IMR-90 (cell line): ENCODE results near the gene TGM5. TPM values are rescaled to one million over a fixed set of nuclear protein-coding genes. Genes with fewer than 3 reads are reported as not detected.

Source experiments
- ATAC-seq: fragments of 200-7000 bp; cut with Tn5 transposase; 2 replicates; pipeline ENCODE4 v1.9.1; 2020; ENCODE audit warnings: low read depth, mild to moderate bottlenecking, moderate library complexity
- BruUV-seq: library from RNA; stranded (reverse); fragments of 400-500 nt; replicated peaks from 2 replicates; lab custom pipeline; 2021; lab: Mats Ljungman, UMichigan
- CTCF ChIA-PET: fragments of 300-600 bp; formaldehyde crosslinking; extraction: SDS; loops from one replicate; lab custom pipeline; 2021; ENCODE audit warnings: antibody characterized with exemption; lab: Yijun Ruan, JAX
- POLR2A ChIA-PET: fragments of 300-600 bp; sonication (Branson Sonifier 250); formaldehyde crosslinking; loops from one replicate; lab custom pipeline; 2022; ENCODE audit warnings: antibody characterized with exemption; ENCODE audit not compliant: unreplicated experiment; lab: Charles Lee
- DNase-seq: peaks from one replicate; pipeline ENCODE4 v3.0.0; 2013
- H2AFZ ChIP-seq: replicated peaks from 2 replicates; pipeline ENCODE3; 2013; ENCODE audit warnings: low read length, mild to moderate bottlenecking; ENCODE audit not compliant: poor library complexity
- H2AK5ac ChIP-seq: 2 replicates; pipeline ENCODE4 v1.6.1; 2013; ENCODE audit warnings: low read depth, low read length, inconsistent platforms
- H2AK9ac ChIP-seq: replicated peaks from 2 replicates; pipeline ENCODE3; 2013; ENCODE audit warnings: mild to moderate bottlenecking, low read depth, low read length, moderate library complexity; ENCODE audit not compliant: poor library complexity
- H2BK120ac ChIP-seq: 2 replicates; pipeline ENCODE4 v1.6.1; 2013; ENCODE audit warnings: low read depth, low read length, inconsistent platforms
- H2BK15ac ChIP-seq: 3 replicates; pipeline ENCODE4 v1.6.1; 2013; ENCODE audit warnings: low read depth, low read length, inconsistent platforms
- H2BK20ac ChIP-seq: 2 replicates; pipeline ENCODE4 v1.6.1; 2013; ENCODE audit warnings: low read depth, mild to moderate bottlenecking, inconsistent platforms, low read length, moderate library complexity
- H2BK5ac ChIP-seq: 2 replicates; pipeline ENCODE4 v1.6.1; 2013; ENCODE audit warnings: mild to moderate bottlenecking, low read depth, low read length, inconsistent platforms; ENCODE audit not compliant: poor library complexity, severe bottlenecking
- H3K14ac ChIP-seq: replicated peaks from 2 replicates; pipeline ENCODE4 v1.6.1; 2013; ENCODE audit warnings: low read depth, low read length, inconsistent platforms
- H3K18ac ChIP-seq: 2 replicates; pipeline ENCODE4 v1.6.1; 2013; ENCODE audit warnings: low read depth, low read length, control low read depth
- H3K23ac ChIP-seq: 2 replicates; pipeline ENCODE4 v1.6.1; 2013; ENCODE audit warnings: low read depth, low read length, inconsistent platforms
- H3K27ac ChIP-seq: 2 replicates; pipeline ENCODE4 v1.5.1; 2013; ENCODE audit warnings: mild to moderate bottlenecking, control low read depth, low read length; ENCODE audit not compliant: insufficient read depth
- H3K27me3 ChIP-seq: 2 replicates; pipeline ENCODE4 v1.6.1; 2013; ENCODE audit warnings: low read length; ENCODE audit not compliant: control insufficient read depth, insufficient read depth
- H3K36me3 ChIP-seq: 2 replicates; pipeline ENCODE4 v1.6.1; 2013; ENCODE audit warnings: low read length, mixed read lengths; ENCODE audit not compliant: control insufficient read depth, insufficient read depth
- H3K4ac ChIP-seq: 2 replicates; pipeline ENCODE4 v1.6.1; 2013; ENCODE audit warnings: low read depth, low read length, inconsistent platforms
- H3K4me1 ChIP-seq: 2 replicates; pipeline ENCODE4 v1.6.1; 2013; ENCODE audit warnings: low read length, mixed read lengths; ENCODE audit not compliant: control insufficient read depth, insufficient read depth
- H3K4me2 ChIP-seq: 2 replicates; pipeline ENCODE4 v1.6.1; 2013; ENCODE audit warnings: low read depth, mild to moderate bottlenecking, control low read depth, low read length, moderate library complexity
- H3K4me3 ChIP-seq: 2 replicates; pipeline ENCODE4 v1.5.1; 2013; ENCODE audit warnings: low read depth, mild to moderate bottlenecking, control low read depth, low read length, moderate library complexity; ENCODE audit not compliant: insufficient read depth
- H3K56ac ChIP-seq: 2 replicates; pipeline ENCODE4 v1.6.1; 2013; ENCODE audit warnings: low read length, inconsistent platforms; ENCODE audit not compliant: insufficient read depth; ENCODE audit errors: extremely low read depth
- H3K79me1 ChIP-seq, 2 experiments: 2 replicates each; pipeline ENCODE4 v1.6.1; 2013; ENCODE audit warnings: low read length in 2 of 2, inconsistent platforms in 1 of 2, low read depth in 1 of 2
- H3K9ac ChIP-seq: 2 replicates; pipeline ENCODE4 v1.6.1; 2013; ENCODE audit warnings: low read depth, low read length, control low read depth
- H3K9me1 ChIP-seq: 2 replicates; pipeline ENCODE4 v1.6.1; 2013; ENCODE audit warnings: low read length, inconsistent platforms; ENCODE audit not compliant: insufficient read depth
- H3K9me3 ChIP-seq: 2 replicates; pipeline ENCODE4 v1.6.1; 2013; ENCODE audit warnings: low read length; ENCODE audit not compliant: control insufficient read depth, insufficient read depth
- H4K20me1 ChIP-seq: 2 replicates; pipeline ENCODE4 v1.6.1; 2013; ENCODE audit warnings: low read length, inconsistent platforms; ENCODE audit not compliant: insufficient read depth
- H4K5ac ChIP-seq: 2 replicates; pipeline ENCODE4 v1.6.1; 2013; ENCODE audit warnings: mild to moderate bottlenecking, low read depth, low read length, control low read depth
- H4K8ac ChIP-seq, 2 experiments: 2 replicates each; pipeline ENCODE4 v1.6.1; 2013; ENCODE audit warnings: low read depth in 2 of 2, low read length in 2 of 2, control low read depth in 1 of 2, inconsistent platforms in 1 of 2
- H4K91ac ChIP-seq: 2 replicates; pipeline ENCODE4 v1.6.1; 2013; ENCODE audit warnings: low read depth, low read length, inconsistent platforms; ENCODE audit not compliant: insufficient read depth
- BHLHE40 ChIP-seq: fragments of 150-350 bp; IDR thresholded peaks from 2 replicates; pipeline ENCODE4 v1.6.1; 2016; ENCODE audit warnings: mild to moderate bottlenecking, low read depth, low read length
- CEBPB ChIP-seq: IDR thresholded peaks from 2 replicates; pipeline ENCODE4 v1.6.1; 2012; ENCODE audit warnings: low read depth, low read length, improper control_type of control experiment
- CHD1 ChIP-seq: IDR thresholded peaks from 2 replicates; pipeline ENCODE4 v1.6.1; 2012; ENCODE audit warnings: low read depth, low read length, improper control_type of control experiment
- FOS ChIP-seq: fragments of 150-350 bp; IDR thresholded peaks from 2 replicates; pipeline ENCODE4 v1.6.1; 2016; ENCODE audit warnings: low read depth, low read length
- MAFK ChIP-seq: IDR thresholded peaks from 2 replicates; pipeline ENCODE4 v1.6.1; 2012; ENCODE audit warnings: low read depth, low read length, improper control_type of control experiment
- MAZ ChIP-seq: IDR thresholded peaks from 2 replicates; pipeline ENCODE4 v1.6.1; 2012; ENCODE audit warnings: low read depth, mild to moderate bottlenecking, low read length, improper control_type of control experiment, moderate library complexity, borderline replicate concordance
- MXI1 ChIP-seq: IDR thresholded peaks from 2 replicates; pipeline ENCODE4 v1.6.1; 2012; ENCODE audit warnings: low read depth, mild to moderate bottlenecking, low read length, moderate library complexity, borderline replicate concordance
- NFE2L2 ChIP-seq: fragments of 150-350 bp; IDR thresholded peaks from 2 replicates; pipeline ENCODE4 v1.6.1; 2016; ENCODE audit warnings: low read depth, mild to moderate bottlenecking, low read length
- POLR2A ChIP-seq: IDR thresholded peaks from 2 replicates; pipeline ENCODE4 v1.6.1; 2012; ENCODE audit warnings: mild to moderate bottlenecking, low read depth, low read length
- RAD21 ChIP-seq: IDR thresholded peaks from 2 replicates; pipeline ENCODE4 v1.6.1; 2012; ENCODE audit warnings: low read length, improper control_type of control experiment
- RCOR1 ChIP-seq: IDR thresholded peaks from 2 replicates; pipeline ENCODE4 v1.6.1; 2012; ENCODE audit warnings: mild to moderate bottlenecking, low read length, improper control_type of control experiment; ENCODE audit not compliant: insufficient replicate concordance
- RFX5 ChIP-seq: IDR thresholded peaks from 2 replicates; pipeline ENCODE4 v1.8.0; 2012; ENCODE audit warnings: low read depth, mild to moderate bottlenecking, low read length, moderate library complexity
- SMC3 ChIP-seq: fragments of 150-350 bp; IDR thresholded peaks from 2 replicates; pipeline ENCODE4 v1.6.1; 2016; ENCODE audit warnings: low read depth, mild to moderate bottlenecking, antibody characterized with exemption, low read length, moderate library complexity
- WGBS, 2 experiments: methylation state at CpG; one replicate each; pipeline versions ENCODE4 v1.1.5 to v1.1.7; 2013; ENCODE audit warnings: missing lambda C conversion rate in 2 of 2; ENCODE audit not compliant: insufficient read length in 1 of 2; ENCODE audit errors: extremely low coverage in 2 of 2; 5-methylcytosine and 5-hydroxymethylcytosine counted together
- dilution Hi-C: fragments of 300-500 bp; cut with HindIII; formaldehyde crosslinking; loops from one replicate; pipeline ENCODE4 v1.14.3; 2018; ENCODE audit warnings: low sequenced_read_pairs; ENCODE audit not compliant: unreplicated experiment
- in situ Hi-C: fragments of 300-500 bp; cut with MboI; formaldehyde crosslinking; loops from 3 replicates; pipeline ENCODE4 v1.14.3; 2019; ENCODE audit warnings: low sequenced_read_pairs, inconsistent platforms, mixed read lengths
- intact Hi-C: fragments of 100-400 bp; cut with micrococcal nuclease; formaldehyde crosslinking; loops from 2 replicates; pipeline ENCODE4 v1.10.0; 2022
- polyA plus RNA-seq, 3 experiments: library from polyadenylated mRNA; depleted of rRNA; stranded (reverse); fragments of >200 nt; gene quantifications; 2 replicates each; pipeline ENCODE4 v1.2.3, GENCODE V29; 2012; ENCODE audit warnings: low replicate concordance in 1 of 3
- total RNA-seq: library from RNA; depleted of rRNA; stranded (reverse); fragments of >200 nt; gene quantifications from 2 replicates; pipeline ENCODE4 v1.2.3, GENCODE V29; 2012
- TF ChIP-seq, protein P1 (sequence below): conservative IDR thresholded peaks from 2 replicates; pipeline ENCODE4 v1.5.1; 2012; ENCODE audit warnings: mild to moderate bottlenecking, low read depth, low read length, improper control_type of control experiment
- TF ChIP-seq, protein P2 (sequence below): fragments of 150-350 bp; IDR thresholded peaks from 2 replicates; pipeline ENCODE4 v1.6.1; 2017; ENCODE audit warnings: mild to moderate bottlenecking, antibody characterized with exemption, low read length, low read depth
- TF ChIP-seq, protein P3 (sequence below): fragments of 150-350 bp; IDR thresholded peaks from 2 replicates; pipeline ENCODE4 v1.6.1; 2016; ENCODE audit warnings: low read depth, mild to moderate bottlenecking, low read length, moderate library complexity, borderline replicate concordance

Gene TGM5
- total and polyA plus RNA-seq, 2 of the 4 experiments (the other 2 are of a cell fraction), result not detected

DNA sequence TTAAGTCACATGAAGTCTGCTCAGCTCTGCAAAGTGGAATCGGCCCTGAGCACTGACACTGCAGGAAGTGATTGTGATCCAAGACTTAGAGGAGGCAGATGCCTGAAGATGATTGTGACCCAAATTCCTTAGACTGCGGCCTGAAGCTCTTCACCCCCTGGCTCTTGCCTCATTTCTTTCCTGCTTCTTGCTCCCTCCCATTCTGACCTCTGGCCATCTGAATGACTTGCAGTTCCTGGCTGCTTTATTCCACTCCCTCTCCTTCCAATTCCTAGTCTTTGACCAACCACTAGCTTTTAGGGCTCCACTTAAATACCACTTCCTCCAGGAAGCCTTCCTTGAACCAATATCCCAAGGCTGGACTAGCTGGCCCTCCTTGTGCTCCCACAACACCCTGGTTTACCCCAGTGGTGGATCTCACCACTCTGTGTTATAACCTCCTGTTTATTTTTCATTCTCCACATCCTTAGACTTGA, 36.0 kb downstream of the TGM5 start:
- TF ChIP-seq NFE2L2, result no peak
- no peak for TF ChIP-seq RAD21
- TF ChIP-seq FOS, result no peak
- no peak for TF ChIP-seq SMC3
- TF ChIP-seq, protein P1, sequence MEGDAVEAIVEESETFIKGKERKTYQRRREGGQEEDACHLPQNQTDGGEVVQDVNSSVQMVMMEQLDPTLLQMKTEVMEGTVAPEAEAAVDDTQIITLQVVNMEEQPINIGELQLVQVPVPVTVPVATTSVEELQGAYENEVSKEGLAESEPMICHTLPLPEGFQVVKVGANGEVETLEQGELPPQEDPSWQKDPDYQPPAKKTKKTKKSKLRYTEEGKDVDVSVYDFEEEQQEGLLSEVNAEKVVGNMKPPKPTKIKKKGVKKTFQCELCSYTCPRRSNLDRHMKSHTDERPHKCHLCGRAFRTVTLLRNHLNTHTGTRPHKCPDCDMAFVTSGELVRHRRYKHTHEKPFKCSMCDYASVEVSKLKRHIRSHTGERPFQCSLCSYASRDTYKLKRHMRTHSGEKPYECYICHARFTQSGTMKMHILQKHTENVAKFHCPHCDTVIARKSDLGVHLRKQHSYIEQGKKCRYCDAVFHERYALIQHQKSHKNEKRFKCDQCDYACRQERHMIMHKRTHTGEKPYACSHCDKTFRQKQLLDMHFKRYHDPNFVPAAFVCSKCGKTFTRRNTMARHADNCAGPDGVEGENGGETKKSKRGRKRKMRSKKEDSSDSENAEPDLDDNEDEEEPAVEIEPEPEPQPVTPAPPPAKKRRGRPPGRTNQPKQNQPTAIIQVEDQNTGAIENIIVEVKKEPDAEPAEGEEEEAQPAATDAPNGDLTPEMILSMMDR, result no peak
- TF ChIP-seq RFX5, result no peak
- no peak for TF ChIP-seq RCOR1
- TF ChIP-seq CEBPB, result no peak
- TF ChIP-seq, protein P2, sequence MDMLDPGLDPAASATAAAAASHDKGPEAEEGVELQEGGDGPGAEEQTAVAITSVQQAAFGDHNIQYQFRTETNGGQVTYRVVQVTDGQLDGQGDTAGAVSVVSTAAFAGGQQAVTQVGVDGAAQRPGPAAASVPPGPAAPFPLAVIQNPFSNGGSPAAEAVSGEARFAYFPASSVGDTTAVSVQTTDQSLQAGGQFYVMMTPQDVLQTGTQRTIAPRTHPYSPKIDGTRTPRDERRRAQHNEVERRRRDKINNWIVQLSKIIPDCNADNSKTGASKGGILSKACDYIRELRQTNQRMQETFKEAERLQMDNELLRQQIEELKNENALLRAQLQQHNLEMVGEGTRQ, result no peak
- TF ChIP-seq MXI1, result no peak
- TF ChIP-seq CHD1, result no peak
- no peak for TF ChIP-seq MAFK
- TF ChIP-seq, protein P3, sequence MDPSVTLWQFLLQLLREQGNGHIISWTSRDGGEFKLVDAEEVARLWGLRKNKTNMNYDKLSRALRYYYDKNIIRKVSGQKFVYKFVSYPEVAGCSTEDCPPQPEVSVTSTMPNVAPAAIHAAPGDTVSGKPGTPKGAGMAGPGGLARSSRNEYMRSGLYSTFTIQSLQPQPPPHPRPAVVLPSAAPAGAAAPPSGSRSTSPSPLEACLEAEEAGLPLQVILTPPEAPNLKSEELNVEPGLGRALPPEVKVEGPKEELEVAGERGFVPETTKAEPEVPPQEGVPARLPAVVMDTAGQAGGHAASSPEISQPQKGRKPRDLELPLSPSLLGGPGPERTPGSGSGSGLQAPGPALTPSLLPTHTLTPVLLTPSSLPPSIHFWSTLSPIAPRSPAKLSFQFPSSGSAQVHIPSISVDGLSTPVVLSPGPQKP, result no peak
- no peak for TF ChIP-seq BHLHE40
- no peak for TF ChIP-seq MAZ
- TF ChIP-seq POLR2A, result no peak
- no TSS peak for BruUV-seq

More for the DNA sequence above, 36.0 kb downstream of the TGM5 start:
- Histone ChIP-seq H3K56ac (no peak overlapping the region), H4K91ac (no peak overlapping the region), H3K4me2 (no peak overlapping the region), H2BK15ac (no peak overlapping the region), H3K27ac (no peak overlapping the region), H3K14ac (no peak overlapping the region), H3K27me3 (peaks cover 46% of the 10 kb centered on the region), H2AK9ac (no peak overlapping the region), H4K5ac (no peak overlapping the region), H3K4me3 (no peak overlapping the region), H4K8ac (no peak overlapping the region), H2AFZ (no peak overlapping the region), H3K9me3 (no peaks in the 10 kb centered on the region), H3K18ac (no peak overlapping the region), H2AK5ac (no peak overlapping the region), H2BK5ac (no peak overlapping the region), H3K23ac (no peak overlapping the region), H2BK120ac (no peak overlapping the region), H3K9me1 (no peaks in the 10 kb centered on the region), H3K79me1 (no peaks in the 10 kb centered on the region), H3K4ac (no peak overlapping the region), H3K4me1 (no peaks in the 10 kb centered on the region), H3K9ac (no peak overlapping the region), H4K20me1 (no peaks in the 10 kb centered on the region), H3K36me3 (no peaks in the 10 kb centered on the region), H2BK20ac (no peak overlapping the region)
- 57% methylated on average over 1 of the region's 2 CpGs; no CpG with 5 or more reads in 1 of the 2 experiments for WGBS, 2 experiments
- ChIA-PET POLR2A (no interaction called here), CTCF (interaction anchor here (0.5 kb wide), 1 partner anchor 15 kb away, joined by 3 read pairs; no protein-coding TSS in a partner anchor)
- dilution Hi-C loops, result no loop called here
- DNase-seq (no peak), ATAC-seq (0 out of 2 replicates have a peak, but pooled peaks have one; percentile 14)
- intact Hi-C loops, result no loop called here
- in situ Hi-C loops, result no loop called here
